Panc1 (cell line): Measurements from ENCODE around the gene AGRN. TPM values are rescaled to one million over a fixed set of nuclear protein-coding genes. Genes with fewer than 3 reads are reported as not detected.

ENCODE experiments used
- ATAC-seq: fragments of 200-7000 bp; cut with Tn5 transposase; 2 replicates; pipeline ENCODE4 v1.9.1; 2020; ENCODE audit warnings: mild to moderate bottlenecking, moderate library complexity
- BruUV-seq: library from RNA; stranded (reverse); fragments of 400-500 nt; replicated peaks from 2 replicates; lab custom pipeline; 2021; lab: Mats Ljungman, UMichigan
- CTCF ChIA-PET: fragments of 300-600 bp; sonication (Branson Sonifier 250); formaldehyde crosslinking; loops from one replicate; lab custom pipeline; 2022; ENCODE audit warnings: antibody characterized with exemption; lab: Charles Lee
- POLR2A ChIA-PET: fragments of 300-600 bp; sonication (Branson Sonifier 250); formaldehyde crosslinking; loops from one replicate; lab custom pipeline; 2022; ENCODE audit warnings: antibody characterized with exemption; lab: Charles Lee
- DNase-seq: peaks from one replicate; pipeline ENCODE4 v3.0.0-alpha.2; 2010; ENCODE audit warnings: low read depth, low spot score
- H3K27ac ChIP-seq: 2 replicates; pipeline ENCODE4 v1.5.1; 2011; ENCODE audit warnings: mild to moderate bottlenecking, low read length, inconsistent platforms
- H3K27me3 ChIP-seq: fragments of 200-500 bp; sonication (Bioruptor generic); 2 replicates; pipeline ENCODE4 v1.6.0; 2014; ENCODE audit warnings: low read length, inconsistent platforms; ENCODE audit not compliant: control insufficient read depth, insufficient read depth
- H3K36me3 ChIP-seq: fragments of 200-500 bp; sonication (Bioruptor generic); 2 replicates; pipeline ENCODE4 v1.5.1; 2014; ENCODE audit warnings: inconsistent platforms, mild to moderate bottlenecking, low read length, moderate library complexity; ENCODE audit not compliant: control insufficient read depth, insufficient read depth
- H3K4me1 ChIP-seq: 2 replicates; pipeline ENCODE4 v1.5.1; 2011; ENCODE audit warnings: inconsistent platforms, mild to moderate bottlenecking, low read length, moderate library complexity; ENCODE audit not compliant: control insufficient read depth, insufficient read depth
- H3K4me3 ChIP-seq, 2 experiments: 2 replicates each; pipeline ENCODE4 v1.5.1; 2011 to 2012; ENCODE audit warnings: low read depth in 2 of 2, low read length in 2 of 2, mild to moderate bottlenecking in 2 of 2, inconsistent platforms in 1 of 2, moderate library complexity in 1 of 2
- H3K9me3 ChIP-seq: fragments of 200-500 bp; sonication (Bioruptor generic); 2 replicates; pipeline ENCODE4 v1.5.1; 2014; ENCODE audit warnings: low read depth, mild to moderate bottlenecking, inconsistent platforms, low read length, moderate library complexity; ENCODE audit not compliant: control insufficient read depth, insufficient read depth
- CTCF ChIP-seq: fragments of 450-650 bp; IDR thresholded peaks from 2 replicates; pipeline ENCODE4 v1.5.1; 2017; ENCODE audit warnings: mild to moderate bottlenecking
- POLR2AphosphoS5 ChIP-seq: IDR thresholded peaks from 2 replicates; pipeline ENCODE4 v1.6.1; 2012; ENCODE audit warnings: mild to moderate bottlenecking, low read depth, low read length, moderate library complexity
- REST ChIP-seq, 2 experiments: IDR thresholded peaks; 2 replicates each; pipeline ENCODE4 v1.6.1; 2011 to 2012; ENCODE audit warnings: low read depth in 2 of 2, control low read depth in 1 of 2, low read length in 1 of 2, mild to moderate bottlenecking in 1 of 2, moderate library complexity in 1 of 2; ENCODE audit not compliant: insufficient read depth in 1 of 2
- SIN3A ChIP-seq: IDR thresholded peaks from 2 replicates; pipeline ENCODE4 v1.6.1; 2012; ENCODE audit warnings: low read depth, mild to moderate bottlenecking, low read length, moderate library complexity, borderline replicate concordance; ENCODE audit not compliant: insufficient read depth
- TCF7L2 ChIP-seq: IDR thresholded peaks from 2 replicates; pipeline ENCODE4 v1.6.1; 2011; ENCODE audit warnings: mild to moderate bottlenecking, low read depth, low read length, inconsistent platforms
- in situ Hi-C: cut with HindIII; loops from 2 replicates; pipeline ENCODE4 v1.10.0; 2016; ENCODE audit warnings: low sequenced_read_pairs, low pct_unique_long_range_greater_than_20kb
- intact Hi-C: fragments of 100-400 bp; cut with micrococcal nuclease; formaldehyde crosslinking; loops from one replicate; pipeline ENCODE4 v1.10.0; 2022; ENCODE audit not compliant: unreplicated experiment
- total RNA-seq: library from RNA; stranded (reverse); gene quantifications from one replicate; pipeline ENCODE4 v1.2.1, GENCODE V29; 2021; ENCODE audit not compliant: unreplicated experiment

AGRN gene
- total RNA-seq, 1 experiment from 2014 or later: 153 TPM

- no TSS peak for BruUV-seq
- POLR2A ChIA-PET: interaction anchor here (0.6 kb wide), 1 partner anchor 105 kb away, joined by 6 read pairs; no protein-coding TSS in a partner anchor
- in situ Hi-C loops: no loop called here
- H3K4me1 ChIP-seq: peaks cover 43% of the 10 kb centered on the region
- H3K27ac ChIP-seq: peak overlapping the region; percentile 82
- DNase-seq (no peak), ATAC-seq (peak; percentile 45)
- intact Hi-C loops: no loop called here
- TF ChIP-seq POLR2AphosphoS5 (no peak), SIN3A (0 out of 2 replicates have a peak, but pooled peaks have one; percentile 46)
- no peaks in the 10 kb centered on the region for H3K27me3 ChIP-seq
- CTCF ChIA-PET: interaction anchor here (0.6 kb wide), 1 partner anchor 270 kb away, joined by 6 read pairs; no protein-coding TSS in a partner anchor
- no peaks in the 10 kb centered on the region for H3K9me3 ChIP-seq
- no peaks in the 10 kb centered on the region; the same call in 1 of the 2 replicates for H3K36me3 ChIP-seq
- H3K4me3 ChIP-seq: peak overlapping the region; percentile 60 to 70
Observed at GRCh38 chr1:1021010-1021919, 1.3 kb downstream of the AGRN start.

GRCh38 chr1:1021920-1022259, 2.0 kb downstream of the AGRN start:
- no peak for DNase-seq
- in situ Hi-C loops (no loop called here), intact Hi-C loops (no loop called here)
- ATAC-seq: no peak
- no peaks in the 10 kb centered on the region for H3K27me3 ChIP-seq
- peak overlapping the region; percentile 82 for H3K27ac ChIP-seq
- no peak for TF ChIP-seq CTCF
- TF ChIP-seq REST (IDR thresholded peaks at IDR 0.05; ENCODE audit: insufficient read depth in 1 of 2, low read depth in 2 of 2, low read length in 1 of 2): no peak
- TF ChIP-seq SIN3A: no peak
- TF ChIP-seq POLR2AphosphoS5: no peak
- TF ChIP-seq TCF7L2: no peak
- no peaks in the 10 kb centered on the region; the same call in 1 of the 2 replicates for H3K36me3 ChIP-seq
- ChIA-PET POLR2A (interaction anchor here (0.6 kb wide), 2 partner anchors 27 to 104 kb away, joined by 6 to 11 read pairs; no protein-coding TSS in a partner anchor), CTCF (interaction anchor here (0.6 kb wide), 1 partner anchor 269 kb away, joined by 6 read pairs; no protein-coding TSS in a partner anchor)
- peak overlapping the region in 1 of 2 experiments; percentile 70; a peak in 2 of 4 replicates for H3K4me3 ChIP-seq
- H3K9me3 ChIP-seq: no peaks in the 10 kb centered on the region
- BruUV-seq: no TSS peak
- H3K4me1 ChIP-seq: peaks cover 43% of the 10 kb centered on the region
